ENCODE results near the gene KAZN.

Gene KAZN

DNA sequence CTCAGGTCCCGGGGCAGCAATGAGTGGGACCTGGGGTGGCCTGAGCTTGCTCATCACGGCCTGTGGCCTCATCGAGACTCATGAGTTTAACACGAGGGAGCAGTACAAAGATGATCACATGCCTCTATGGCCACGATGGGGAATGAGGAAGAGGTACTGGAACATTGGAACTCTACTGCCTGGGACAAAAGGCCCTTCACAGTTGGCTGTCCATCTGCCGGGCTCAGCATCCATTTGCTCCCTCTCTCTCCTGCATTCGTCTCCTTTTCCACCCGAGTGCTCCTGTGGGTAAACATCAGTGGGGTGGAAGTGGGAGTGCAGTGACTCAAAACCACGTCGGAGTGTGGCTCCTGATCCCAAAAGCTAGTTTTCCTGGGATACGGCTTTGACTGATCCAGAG, 124.9 kb downstream of the KAZN start:
- TF ChIP-seq, protein P1, sequence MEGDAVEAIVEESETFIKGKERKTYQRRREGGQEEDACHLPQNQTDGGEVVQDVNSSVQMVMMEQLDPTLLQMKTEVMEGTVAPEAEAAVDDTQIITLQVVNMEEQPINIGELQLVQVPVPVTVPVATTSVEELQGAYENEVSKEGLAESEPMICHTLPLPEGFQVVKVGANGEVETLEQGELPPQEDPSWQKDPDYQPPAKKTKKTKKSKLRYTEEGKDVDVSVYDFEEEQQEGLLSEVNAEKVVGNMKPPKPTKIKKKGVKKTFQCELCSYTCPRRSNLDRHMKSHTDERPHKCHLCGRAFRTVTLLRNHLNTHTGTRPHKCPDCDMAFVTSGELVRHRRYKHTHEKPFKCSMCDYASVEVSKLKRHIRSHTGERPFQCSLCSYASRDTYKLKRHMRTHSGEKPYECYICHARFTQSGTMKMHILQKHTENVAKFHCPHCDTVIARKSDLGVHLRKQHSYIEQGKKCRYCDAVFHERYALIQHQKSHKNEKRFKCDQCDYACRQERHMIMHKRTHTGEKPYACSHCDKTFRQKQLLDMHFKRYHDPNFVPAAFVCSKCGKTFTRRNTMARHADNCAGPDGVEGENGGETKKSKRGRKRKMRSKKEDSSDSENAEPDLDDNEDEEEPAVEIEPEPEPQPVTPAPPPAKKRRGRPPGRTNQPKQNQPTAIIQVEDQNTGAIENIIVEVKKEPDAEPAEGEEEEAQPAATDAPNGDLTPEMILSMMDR (conservative IDR thresholded peaks at IDR 0.05; ENCODE audit: low read length): no peak
- no peak for DNase-seq (ENCODE audit: low read depth)
- H3K4me3 ChIP-seq (ENCODE audit: low read length): no peak overlapping the region

DNA sequence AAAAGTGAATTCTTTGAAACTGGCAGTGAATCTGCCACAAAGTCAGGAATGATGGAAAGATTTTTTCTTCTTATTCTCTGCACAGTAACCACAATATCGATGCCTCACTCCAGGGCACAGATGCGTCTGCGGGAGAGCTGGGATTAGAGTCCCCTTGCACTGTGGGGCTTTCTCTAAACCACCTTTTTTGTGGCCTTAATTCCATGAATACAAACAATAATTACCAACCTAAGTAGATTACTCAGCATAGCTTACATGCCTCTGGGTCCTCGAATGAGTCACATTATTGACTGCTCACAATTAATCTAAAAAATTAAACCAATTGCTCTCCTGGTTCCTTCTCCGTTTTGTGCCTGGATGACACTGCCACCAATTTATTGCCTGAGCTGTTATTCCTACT, 125.8 kb downstream of the KAZN start:
- TF ChIP-seq, protein P1 (conservative IDR thresholded peaks at IDR 0.05; ENCODE audit: low read length): no peak
- no peak overlapping the region for H3K4me3 ChIP-seq (ENCODE audit: low read length)
- peak; percentile 24 for DNase-seq (ENCODE audit: low read depth)

DNA sequence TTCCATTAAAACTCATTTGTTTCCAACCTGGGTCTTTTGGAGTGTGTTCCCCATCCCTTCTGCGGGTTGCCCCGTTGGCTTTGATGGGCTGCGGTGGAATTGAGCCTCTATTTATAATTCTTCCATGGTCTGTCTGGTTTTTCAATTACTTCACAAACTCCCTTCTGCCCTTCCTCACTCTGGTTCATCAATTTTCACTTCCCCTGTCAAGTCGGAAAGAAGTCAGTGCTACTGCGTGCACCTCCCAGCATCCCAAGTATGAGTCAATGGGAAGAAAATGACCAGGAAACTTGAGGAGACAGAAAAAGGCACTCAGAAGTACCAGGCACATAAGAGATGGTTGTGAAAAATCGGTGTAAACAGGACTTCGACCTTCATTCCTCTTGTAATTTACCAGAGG, 126.2 kb downstream of the KAZN start:
- TF ChIP-seq, protein P1 (conservative IDR thresholded peaks at IDR 0.05; ENCODE audit: low read length): no peak
- no peak overlapping the region for H3K4me3 ChIP-seq (ENCODE audit: low read length)
- no peak for DNase-seq (ENCODE audit: low read depth)

DNA sequence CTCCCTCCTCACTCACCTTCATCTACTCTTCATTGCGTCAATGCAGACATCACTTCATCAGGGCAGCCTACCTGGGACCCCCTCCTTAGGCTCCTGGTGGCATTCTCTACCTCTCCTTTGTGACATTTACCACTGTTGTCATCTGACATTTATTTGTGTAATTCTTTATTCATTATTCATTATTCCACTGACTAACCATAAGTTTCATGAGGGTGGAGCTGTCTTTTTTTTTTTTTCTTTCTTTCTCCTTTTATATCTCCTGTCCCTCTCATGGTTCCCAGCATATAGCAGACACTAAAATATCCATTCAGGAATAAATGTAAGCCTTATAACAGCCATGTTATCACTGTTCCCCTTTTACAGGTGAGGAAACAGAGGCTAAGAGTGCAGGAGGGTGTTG, 126.8 kb downstream of the KAZN start:
- H3K4me3 ChIP-seq (ENCODE audit: low read length): no peak overlapping the region
- TF ChIP-seq, protein P1 (conservative IDR thresholded peaks at IDR 0.05; ENCODE audit: low read length): no peak
- no peak for DNase-seq (ENCODE audit: low read depth)

DNA sequence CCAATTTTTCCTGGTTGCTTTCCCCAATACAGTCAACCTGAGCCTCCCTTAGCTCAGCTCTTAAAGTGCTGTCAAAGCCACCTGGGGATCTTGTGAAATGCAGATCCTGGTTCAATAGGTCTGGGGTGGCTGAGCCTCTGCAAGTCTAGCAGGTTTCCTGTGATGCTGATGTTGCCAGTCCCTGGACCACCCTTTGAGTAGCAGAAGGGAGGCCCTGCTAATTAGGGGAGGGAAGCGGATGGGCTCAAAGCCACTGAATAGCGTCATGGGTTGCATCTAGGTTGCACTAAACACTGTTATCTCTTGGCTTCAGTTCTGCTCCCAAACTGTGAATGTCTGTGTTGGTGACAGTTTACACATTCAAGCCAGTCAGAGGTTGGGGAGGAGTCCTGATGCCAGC, 127.2 kb downstream of the KAZN start:
- TF ChIP-seq, protein P1 (conservative IDR thresholded peaks at IDR 0.05; ENCODE audit: low read length): no peak
- no peak overlapping the region for H3K4me3 ChIP-seq (ENCODE audit: low read length)
- no peak for DNase-seq (ENCODE audit: low read depth)

DNA sequence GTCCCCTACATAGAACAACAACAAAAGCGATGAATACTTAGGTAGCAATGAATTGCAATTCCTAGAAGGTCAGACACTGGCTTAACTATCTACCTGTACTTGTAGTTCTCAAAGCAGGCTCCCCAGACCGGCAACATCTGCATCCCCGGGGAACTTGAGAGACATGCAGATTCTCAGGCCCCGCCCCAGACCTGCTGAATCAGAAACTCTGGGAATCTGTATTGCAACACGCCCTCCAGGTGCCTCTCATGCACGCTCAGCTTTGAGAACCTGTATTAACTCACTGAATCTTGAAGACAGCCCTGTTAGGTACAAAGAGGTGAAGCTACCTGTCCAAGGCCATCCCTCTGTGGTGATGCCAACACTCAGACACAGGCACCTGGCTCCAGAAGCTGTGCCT, 128.1 kb downstream of the KAZN start:
- DNase-seq (ENCODE audit: low read depth): no peak
- H3K4me3 ChIP-seq (ENCODE audit: low read length): no peak overlapping the region
- TF ChIP-seq, protein P1 (conservative IDR thresholded peaks at IDR 0.05; ENCODE audit: low read length): no peak

DNA sequence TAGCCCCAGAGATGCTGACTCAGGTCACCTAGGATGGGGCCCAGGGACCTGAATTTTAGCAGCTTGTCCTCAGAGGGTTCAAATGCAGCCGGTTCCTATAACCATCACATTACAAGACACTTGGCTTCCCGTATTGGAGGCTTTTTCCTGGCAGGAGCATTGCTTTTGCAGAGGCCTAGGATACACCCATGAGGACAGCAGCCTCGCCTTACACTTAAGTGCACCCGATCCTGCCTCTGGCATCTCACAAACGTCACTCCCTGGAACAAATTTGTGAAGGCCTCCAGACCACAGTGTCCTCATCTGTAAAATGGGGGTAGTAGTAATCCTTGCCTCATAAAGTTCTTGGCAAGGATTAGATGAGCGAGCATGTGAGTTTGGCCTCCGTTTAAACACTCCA, 130.0 kb downstream of the KAZN start:
- TF ChIP-seq, protein P1 (conservative IDR thresholded peaks at IDR 0.05; ENCODE audit: low read length): no peak
- no peak for DNase-seq (ENCODE audit: low read depth)

More for the DNA sequence above, 130.0 kb downstream of the KAZN start:
- no peak overlapping the region for H3K4me3 ChIP-seq (ENCODE audit: low read length)
